GM12874 (cell line): ENCODE results near the gene HBM.
"Not testable (repeated sequence)": the region's sequence is repeated elsewhere in the genome, so short reads cannot be mapped to it uniquely, and the experiment has no call there.

ENCODE experiments used
- TF ChIP-seq, protein P1 (sequence below): IDR thresholded peaks from 2 replicates; pipeline ENCODE4 v1.5.1; 2011; ENCODE audit warnings: low read depth, mild to moderate bottlenecking, control low read depth, low read length, moderate library complexity; ENCODE audit not compliant: insufficient read depth

Gene HBM

DNA sequence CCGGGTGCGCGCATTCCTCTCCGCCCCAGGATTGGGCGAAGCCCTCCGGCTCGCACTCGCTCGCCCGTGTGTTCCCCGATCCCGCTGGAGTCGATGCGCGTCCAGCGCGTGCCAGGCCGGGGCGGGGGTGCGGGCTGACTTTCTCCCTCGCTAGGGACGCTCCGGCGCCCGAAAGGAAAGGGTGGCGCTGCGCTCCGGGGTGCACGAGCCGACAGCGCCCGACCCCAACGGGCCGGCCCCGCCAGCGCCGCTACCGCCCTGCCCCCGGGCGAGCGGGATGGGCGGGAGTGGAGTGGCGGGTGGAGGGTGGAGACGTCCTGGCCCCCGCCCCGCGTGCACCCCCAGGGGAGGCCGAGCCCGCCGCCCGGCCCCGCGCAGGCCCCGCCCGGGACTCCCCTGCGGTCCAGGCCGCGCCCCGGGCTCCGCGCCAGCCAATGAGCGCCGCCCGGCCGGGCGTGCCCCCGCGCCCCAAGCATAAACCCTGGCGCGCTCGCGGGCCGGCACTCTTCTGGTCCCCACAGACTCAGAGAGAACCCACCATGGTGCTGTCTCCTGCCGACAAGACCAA lies 6.7 kb downstream of the HBM start, which contains the start of gene HBA2:
TSS of gene HBA2 (plus strand) at position 503 of the 568 bp plus-strand sequence. CDS start at position 540, 37 bp downstream.
- TF ChIP-seq, protein P1, sequence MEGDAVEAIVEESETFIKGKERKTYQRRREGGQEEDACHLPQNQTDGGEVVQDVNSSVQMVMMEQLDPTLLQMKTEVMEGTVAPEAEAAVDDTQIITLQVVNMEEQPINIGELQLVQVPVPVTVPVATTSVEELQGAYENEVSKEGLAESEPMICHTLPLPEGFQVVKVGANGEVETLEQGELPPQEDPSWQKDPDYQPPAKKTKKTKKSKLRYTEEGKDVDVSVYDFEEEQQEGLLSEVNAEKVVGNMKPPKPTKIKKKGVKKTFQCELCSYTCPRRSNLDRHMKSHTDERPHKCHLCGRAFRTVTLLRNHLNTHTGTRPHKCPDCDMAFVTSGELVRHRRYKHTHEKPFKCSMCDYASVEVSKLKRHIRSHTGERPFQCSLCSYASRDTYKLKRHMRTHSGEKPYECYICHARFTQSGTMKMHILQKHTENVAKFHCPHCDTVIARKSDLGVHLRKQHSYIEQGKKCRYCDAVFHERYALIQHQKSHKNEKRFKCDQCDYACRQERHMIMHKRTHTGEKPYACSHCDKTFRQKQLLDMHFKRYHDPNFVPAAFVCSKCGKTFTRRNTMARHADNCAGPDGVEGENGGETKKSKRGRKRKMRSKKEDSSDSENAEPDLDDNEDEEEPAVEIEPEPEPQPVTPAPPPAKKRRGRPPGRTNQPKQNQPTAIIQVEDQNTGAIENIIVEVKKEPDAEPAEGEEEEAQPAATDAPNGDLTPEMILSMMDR: not testable (repeated sequence)

DNA sequence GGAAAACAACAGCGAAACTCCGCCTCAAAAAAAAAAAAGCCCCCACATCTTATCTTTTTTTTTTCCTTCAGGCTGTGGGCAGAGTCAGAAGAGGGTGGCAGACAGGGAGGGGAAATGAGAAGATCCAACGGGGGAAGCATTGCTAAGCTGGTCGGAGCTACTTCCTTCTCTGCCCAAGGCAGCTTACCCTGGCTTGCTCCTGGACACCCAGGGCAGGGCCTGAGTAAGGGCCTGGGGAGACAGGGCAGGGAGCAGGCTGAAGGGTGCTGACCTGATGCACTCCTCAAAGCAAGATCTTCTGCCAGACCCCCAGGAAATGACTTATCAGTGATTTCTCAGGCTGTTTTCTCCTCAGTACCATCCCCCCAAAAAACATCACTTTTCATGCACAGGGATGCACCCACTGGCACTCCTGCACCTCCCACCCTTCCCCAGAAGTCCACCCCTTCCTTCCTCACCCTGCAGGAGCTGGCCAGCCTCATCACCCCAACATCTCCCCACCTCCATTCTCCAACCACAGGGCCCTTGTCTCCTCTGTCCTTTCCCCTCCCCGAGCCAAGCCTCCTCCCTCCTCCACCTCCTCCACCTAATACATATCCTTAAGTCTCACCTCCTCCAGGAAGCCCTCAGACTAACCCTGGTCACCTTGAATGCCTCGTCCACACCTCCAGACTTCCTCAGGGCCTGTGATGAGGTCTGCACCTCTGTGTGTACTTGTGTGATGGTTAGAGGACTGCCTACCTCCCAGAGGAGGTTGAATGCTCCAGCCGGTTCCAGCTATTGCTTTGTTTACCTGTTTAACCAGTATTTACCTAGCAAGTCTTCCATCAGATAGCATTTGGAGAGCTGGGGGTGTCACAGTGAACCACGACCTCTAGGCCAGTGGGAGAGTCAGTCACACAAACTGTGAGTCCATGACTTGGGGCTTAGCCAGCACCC lies 9.5 kb downstream of the HBM start:
- TF ChIP-seq, protein P1: no peak

DNA sequence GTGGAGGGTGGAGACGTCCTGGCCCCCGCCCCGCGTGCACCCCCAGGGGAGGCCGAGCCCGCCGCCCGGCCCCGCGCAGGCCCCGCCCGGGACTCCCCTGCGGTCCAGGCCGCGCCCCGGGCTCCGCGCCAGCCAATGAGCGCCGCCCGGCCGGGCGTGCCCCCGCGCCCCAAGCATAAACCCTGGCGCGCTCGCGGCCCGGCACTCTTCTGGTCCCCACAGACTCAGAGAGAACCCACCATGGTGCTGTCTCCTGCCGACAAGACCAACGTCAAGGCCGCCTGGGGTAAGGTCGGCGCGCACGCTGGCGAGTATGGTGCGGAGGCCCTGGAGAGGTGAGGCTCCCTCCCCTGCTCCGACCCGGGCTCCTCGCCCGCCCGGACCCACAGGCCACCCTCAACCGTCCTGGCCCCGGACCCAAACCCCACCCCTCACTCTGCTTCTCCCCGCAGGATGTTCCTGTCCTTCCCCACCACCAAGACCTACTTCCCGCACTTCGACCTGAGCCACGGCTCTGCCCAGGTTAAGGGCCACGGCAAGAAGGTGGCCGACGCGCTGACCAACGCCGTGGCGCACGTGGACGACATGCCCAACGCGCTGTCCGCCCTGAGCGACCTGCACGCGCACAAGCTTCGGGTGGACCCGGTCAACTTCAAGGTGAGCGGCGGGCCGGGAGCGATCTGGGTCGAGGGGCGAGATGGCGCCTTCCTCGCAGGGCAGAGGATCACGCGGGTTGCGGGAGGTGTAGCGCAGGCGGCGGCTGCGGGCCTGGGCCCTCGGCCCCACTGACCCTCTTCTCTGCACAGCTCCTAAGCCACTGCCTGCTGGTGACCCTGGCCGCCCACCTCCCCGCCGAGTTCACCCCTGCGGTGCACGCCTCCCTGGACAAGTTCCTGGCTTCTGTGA lies 11.0 kb downstream of the HBM start, which contains the start of gene HBA1:
TSS of gene HBA1 (plus strand) at position 204 of the 906 bp plus-strand sequence. CDS start at position 241, 37 bp downstream.
- TF ChIP-seq, protein P1: not testable (repeated sequence)

DNA sequence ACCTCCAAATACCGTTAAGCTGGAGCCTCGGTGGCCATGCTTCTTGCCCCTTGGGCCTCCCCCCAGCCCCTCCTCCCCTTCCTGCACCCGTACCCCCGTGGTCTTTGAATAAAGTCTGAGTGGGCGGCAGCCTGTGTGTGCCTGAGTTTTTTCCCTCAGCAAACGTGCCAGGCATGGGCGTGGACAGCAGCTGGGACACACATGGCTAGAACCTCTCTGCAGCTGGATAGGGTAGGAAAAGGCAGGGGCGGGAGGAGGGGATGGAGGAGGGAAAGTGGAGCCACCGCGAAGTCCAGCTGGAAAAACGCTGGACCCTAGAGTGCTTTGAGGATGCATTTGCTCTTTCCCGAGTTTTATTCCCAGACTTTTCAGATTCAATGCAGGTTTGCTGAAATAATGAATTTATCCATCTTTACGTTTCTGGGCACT lies 11.6 kb downstream of the HBM start:
- TF ChIP-seq, protein P1: no peak

DNA sequence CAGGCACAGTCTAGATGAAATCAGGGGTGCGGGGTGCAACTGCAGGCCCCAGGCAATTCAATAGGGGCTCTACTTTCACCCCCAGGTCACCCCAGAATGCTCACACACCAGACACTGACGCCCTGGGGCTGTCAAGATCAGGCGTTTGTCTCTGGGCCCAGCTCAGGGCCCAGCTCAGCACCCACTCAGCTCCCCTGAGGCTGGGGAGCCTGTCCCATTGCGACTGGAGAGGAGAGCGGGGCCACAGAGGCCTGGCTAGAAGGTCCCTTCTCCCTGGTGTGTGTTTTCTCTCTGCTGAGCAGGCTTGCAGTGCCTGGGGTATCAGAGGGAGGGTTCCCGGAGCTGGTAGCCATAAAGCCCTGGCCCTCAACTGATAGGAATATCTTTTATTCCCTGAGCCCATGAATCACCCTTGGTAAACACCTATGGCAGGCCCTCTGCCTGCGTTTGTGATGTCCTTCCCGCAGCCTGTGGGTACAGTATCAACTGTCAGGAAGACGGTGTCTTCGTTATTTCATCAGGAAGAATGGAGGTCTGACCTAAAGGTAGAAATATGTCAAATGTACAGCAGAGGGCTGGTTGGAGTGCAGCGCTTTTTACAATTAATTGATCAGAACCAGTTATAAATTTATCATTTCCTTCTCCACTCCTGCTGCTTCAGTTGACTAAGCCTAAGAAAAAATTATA lies 12.3 kb downstream of the HBM start:
- TF ChIP-seq, protein P1: no peak

DNA sequence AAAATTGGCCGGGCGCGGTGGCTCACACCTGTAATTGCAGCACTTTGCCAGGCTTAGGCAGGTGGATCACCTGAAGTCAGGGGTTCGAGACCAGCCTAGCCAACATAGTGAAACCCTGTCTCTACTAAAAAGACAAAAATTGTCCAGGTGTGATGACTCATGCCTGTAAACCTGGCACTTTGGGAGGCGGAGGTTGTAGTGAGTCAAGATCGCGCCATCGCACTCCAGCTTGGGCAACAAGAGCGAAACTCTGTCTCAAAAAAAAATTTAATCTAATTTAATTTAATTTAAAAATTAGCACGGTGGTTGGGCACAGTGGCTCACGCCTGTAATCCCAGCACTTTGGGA lies 12.9 kb downstream of the HBM start:
- TF ChIP-seq, protein P1: no peak
